ENCODE results near the gene GTF2A1. TPM values are rescaled to one million over a fixed set of nuclear protein-coding genes. Genes with fewer than 3 reads are reported as not detected.

Gene GTF2A1
- total RNA-seq, 3 donors from 2014 or later, result 24.2 to 31.0 (median 29.5) TPM

DNA sequence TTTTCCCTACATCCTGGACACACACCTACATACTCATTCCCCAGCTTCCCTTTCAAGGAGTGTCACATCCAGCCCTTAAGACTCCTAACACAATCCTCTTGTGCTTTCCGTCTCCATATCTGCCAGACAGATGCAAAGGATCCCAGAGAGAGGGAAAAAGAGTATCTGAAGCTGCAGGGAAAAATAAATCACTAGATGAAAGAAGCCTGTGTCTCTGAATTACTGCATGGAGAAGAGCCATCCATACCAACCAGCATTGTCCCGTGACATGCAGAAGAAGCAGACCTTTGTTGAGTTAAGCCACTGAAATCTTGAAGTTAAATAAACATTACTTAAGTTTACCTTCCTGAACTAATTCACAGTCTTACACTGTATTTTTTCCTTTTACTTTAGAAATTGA lies 54.6 kb downstream of the GTF2A1 start:
- Histone ChIP-seq H3K4me1 (ENCODE audit: low read depth) (peaks cover 7% of the 10 kb centered on the region), H3K4me3 (no peak overlapping the region), H3K9me3 (no peaks in the 10 kb centered on the region), H3K36me3 (ENCODE audit: low read depth) (no peaks in the 10 kb centered on the region)
- ATAC-seq, result no peak
- no peak for TF ChIP-seq CTCF (IDR thresholded peaks at IDR 0.05)
- no peak for DNase-seq
- intact Hi-C loops (cut with DNase I, micrococcal nuclease), result loop anchor here (10.0 kb wide), 1 partner anchor 171 kb away; no protein-coding TSS in a partner anchor

GRCh38 chr14:81165188-81165587 lies 55.6 kb downstream of the GTF2A1 start:
- ATAC-seq (no peak), DNase-seq (no peak)
- Histone ChIP-seq H3K4me1 (ENCODE audit: low read depth) (no peaks in the 10 kb centered on the region), H3K4me3 (no peak overlapping the region), H3K36me3 (ENCODE audit: low read depth) (no peaks in the 10 kb centered on the region), H3K9me3 (no peaks in the 10 kb centered on the region)
- TF ChIP-seq CTCF (IDR thresholded peaks at IDR 0.05), result no peak
- intact Hi-C loops (cut with DNase I, micrococcal nuclease), result loop anchor here (10.0 kb wide), 1 partner anchor 170 kb away; no protein-coding TSS in a partner anchor

- H3K4me1 ChIP-seq (ENCODE audit: low read depth), result no peaks in the 10 kb centered on the region
- peak; percentile 94 for ATAC-seq
- peak in 2 of 3 donors; percentile 24 to 46 for DNase-seq
- no peaks in the 10 kb centered on the region for H3K9me3 ChIP-seq
- intact Hi-C loops (cut with DNase I, micrococcal nuclease), result loop anchor here (10.0 kb wide), 1 partner anchor 169 kb away; no protein-coding TSS in a partner anchor
- no peaks in the 10 kb centered on the region for H3K36me3 ChIP-seq (ENCODE audit: low read depth)
- peak; percentile 16 for TF ChIP-seq CTCF (IDR thresholded peaks at IDR 0.05)
- H3K4me3 ChIP-seq, result no peak overlapping the region
These were observed 56.5 kb downstream of the GTF2A1 start for GRCh38 chr14:81164167-81164774.

GRCh38 chr14:81162941-81163340 lies 57.8 kb downstream of the GTF2A1 start:
- no peaks in the 10 kb centered on the region for H3K36me3 ChIP-seq (ENCODE audit: low read depth)
- intact Hi-C loops (cut with DNase I, micrococcal nuclease), result loop anchor here (10.0 kb wide), 1 partner anchor 168 kb away; no protein-coding TSS in a partner anchor
- ATAC-seq, result no peak

GRCh38 chr14:81161749-81162148 lies 59.0 kb downstream of the GTF2A1 start:
- no peak for ATAC-seq
- no peak overlapping the region for H3K4me3 ChIP-seq
- H3K9me3 ChIP-seq, result no peaks in the 10 kb centered on the region
- no peaks in the 10 kb centered on the region for H3K4me1 ChIP-seq (ENCODE audit: low read depth)
- intact Hi-C loops (cut with DNase I, micrococcal nuclease), result loop anchor here (10.0 kb wide), 1 partner anchor 167 kb away; no protein-coding TSS in a partner anchor
- H3K36me3 ChIP-seq (ENCODE audit: low read depth), result no peaks in the 10 kb centered on the region
- TF ChIP-seq CTCF (IDR thresholded peaks at IDR 0.05), result no peak
- no peak for DNase-seq

More at GRCh38 chr14:81162941-81163340, 57.8 kb downstream of the GTF2A1 start:
- DNase-seq, result no peak
- no peak overlapping the region for H3K4me3 ChIP-seq
- H3K9me3 ChIP-seq, result no peaks in the 10 kb centered on the region
- no peak for TF ChIP-seq CTCF (IDR thresholded peaks at IDR 0.05)
- H3K4me1 ChIP-seq (ENCODE audit: low read depth), result no peaks in the 10 kb centered on the region
